ENCODE results near the gene ATP2B2.

- no peak for TF ChIP-seq POLR2A (IDR thresholded peaks at IDR 0.05; ENCODE audit: low read length)
- no peak for TF ChIP-seq GATA1 (IDR thresholded peaks at IDR 0.05; ENCODE audit: low read depth, low read length)
Observed at GRCh38 chr3:10378246-10378645, 127.1 kb downstream of the ATP2B2 start.

Measured in erythroblast (primary cell).